IMR-90 (cell line): ENCODE data around the gene CDC45. TPM values are rescaled to one million over a fixed set of nuclear protein-coding genes. Genes with fewer than 3 reads are reported as not detected.

Source experiments
- ATAC-seq: fragments of 200-7000 bp; cut with Tn5 transposase; 2 replicates; pipeline ENCODE4 v1.9.1; 2020; ENCODE audit warnings: low read depth, mild to moderate bottlenecking, moderate library complexity
- BruUV-seq: library from RNA; stranded (reverse); fragments of 400-500 nt; replicated peaks from 2 replicates; lab custom pipeline; 2021; lab: Mats Ljungman, UMichigan
- CTCF ChIA-PET: fragments of 300-600 bp; formaldehyde crosslinking; extraction: SDS; loops from one replicate; lab custom pipeline; 2021; ENCODE audit warnings: antibody characterized with exemption; lab: Yijun Ruan, JAX
- POLR2A ChIA-PET: fragments of 300-600 bp; sonication (Branson Sonifier 250); formaldehyde crosslinking; loops from one replicate; lab custom pipeline; 2022; ENCODE audit warnings: antibody characterized with exemption; ENCODE audit not compliant: unreplicated experiment; lab: Charles Lee
- DNase-seq: peaks from one replicate; pipeline ENCODE4 v3.0.0; 2013
- H2AFZ ChIP-seq: replicated peaks from 2 replicates; pipeline ENCODE3; 2013; ENCODE audit warnings: low read length, mild to moderate bottlenecking; ENCODE audit not compliant: poor library complexity
- H2AK5ac ChIP-seq: 2 replicates; pipeline ENCODE4 v1.6.1; 2013; ENCODE audit warnings: low read depth, low read length, inconsistent platforms
- H2AK9ac ChIP-seq: replicated peaks from 2 replicates; pipeline ENCODE3; 2013; ENCODE audit warnings: mild to moderate bottlenecking, low read depth, low read length, moderate library complexity; ENCODE audit not compliant: poor library complexity
- H2BK120ac ChIP-seq: 2 replicates; pipeline ENCODE4 v1.6.1; 2013; ENCODE audit warnings: low read depth, low read length, inconsistent platforms
- H2BK15ac ChIP-seq: 3 replicates; pipeline ENCODE4 v1.6.1; 2013; ENCODE audit warnings: low read depth, low read length, inconsistent platforms
- H2BK20ac ChIP-seq: 2 replicates; pipeline ENCODE4 v1.6.1; 2013; ENCODE audit warnings: low read depth, mild to moderate bottlenecking, inconsistent platforms, low read length, moderate library complexity
- H2BK5ac ChIP-seq: 2 replicates; pipeline ENCODE4 v1.6.1; 2013; ENCODE audit warnings: mild to moderate bottlenecking, low read depth, low read length, inconsistent platforms; ENCODE audit not compliant: poor library complexity, severe bottlenecking
- H3K14ac ChIP-seq: replicated peaks from 2 replicates; pipeline ENCODE4 v1.6.1; 2013; ENCODE audit warnings: low read depth, low read length, inconsistent platforms
- H3K18ac ChIP-seq: 2 replicates; pipeline ENCODE4 v1.6.1; 2013; ENCODE audit warnings: low read depth, low read length, control low read depth
- H3K23ac ChIP-seq: 2 replicates; pipeline ENCODE4 v1.6.1; 2013; ENCODE audit warnings: low read depth, low read length, inconsistent platforms
- H3K27ac ChIP-seq: 2 replicates; pipeline ENCODE4 v1.5.1; 2013; ENCODE audit warnings: mild to moderate bottlenecking, control low read depth, low read length; ENCODE audit not compliant: insufficient read depth
- H3K27me3 ChIP-seq: 2 replicates; pipeline ENCODE4 v1.6.1; 2013; ENCODE audit warnings: low read length; ENCODE audit not compliant: control insufficient read depth, insufficient read depth
- H3K36me3 ChIP-seq: 2 replicates; pipeline ENCODE4 v1.6.1; 2013; ENCODE audit warnings: low read length, mixed read lengths; ENCODE audit not compliant: control insufficient read depth, insufficient read depth
- H3K4ac ChIP-seq: 2 replicates; pipeline ENCODE4 v1.6.1; 2013; ENCODE audit warnings: low read depth, low read length, inconsistent platforms
- H3K4me1 ChIP-seq: 2 replicates; pipeline ENCODE4 v1.6.1; 2013; ENCODE audit warnings: low read length, mixed read lengths; ENCODE audit not compliant: control insufficient read depth, insufficient read depth
- H3K4me2 ChIP-seq: 2 replicates; pipeline ENCODE4 v1.6.1; 2013; ENCODE audit warnings: low read depth, mild to moderate bottlenecking, control low read depth, low read length, moderate library complexity
- H3K4me3 ChIP-seq: 2 replicates; pipeline ENCODE4 v1.5.1; 2013; ENCODE audit warnings: low read depth, mild to moderate bottlenecking, control low read depth, low read length, moderate library complexity; ENCODE audit not compliant: insufficient read depth
- H3K56ac ChIP-seq: 2 replicates; pipeline ENCODE4 v1.6.1; 2013; ENCODE audit warnings: low read length, inconsistent platforms; ENCODE audit not compliant: insufficient read depth; ENCODE audit errors: extremely low read depth
- H3K79me1 ChIP-seq, 2 experiments: 2 replicates each; pipeline ENCODE4 v1.6.1; 2013; ENCODE audit warnings: low read length in 2 of 2, inconsistent platforms in 1 of 2, low read depth in 1 of 2
- H3K9ac ChIP-seq: 2 replicates; pipeline ENCODE4 v1.6.1; 2013; ENCODE audit warnings: low read depth, low read length, control low read depth
- H3K9me1 ChIP-seq: 2 replicates; pipeline ENCODE4 v1.6.1; 2013; ENCODE audit warnings: low read length, inconsistent platforms; ENCODE audit not compliant: insufficient read depth
- H3K9me3 ChIP-seq: 2 replicates; pipeline ENCODE4 v1.6.1; 2013; ENCODE audit warnings: low read length; ENCODE audit not compliant: control insufficient read depth, insufficient read depth
- H4K20me1 ChIP-seq: 2 replicates; pipeline ENCODE4 v1.6.1; 2013; ENCODE audit warnings: low read length, inconsistent platforms; ENCODE audit not compliant: insufficient read depth
- H4K5ac ChIP-seq: 2 replicates; pipeline ENCODE4 v1.6.1; 2013; ENCODE audit warnings: mild to moderate bottlenecking, low read depth, low read length, control low read depth
- H4K8ac ChIP-seq, 2 experiments: 2 replicates each; pipeline ENCODE4 v1.6.1; 2013; ENCODE audit warnings: low read depth in 2 of 2, low read length in 2 of 2, control low read depth in 1 of 2, inconsistent platforms in 1 of 2
- H4K91ac ChIP-seq: 2 replicates; pipeline ENCODE4 v1.6.1; 2013; ENCODE audit warnings: low read depth, low read length, inconsistent platforms; ENCODE audit not compliant: insufficient read depth
- BHLHE40 ChIP-seq: fragments of 150-350 bp; IDR thresholded peaks from 2 replicates; pipeline ENCODE4 v1.6.1; 2016; ENCODE audit warnings: mild to moderate bottlenecking, low read depth, low read length
- CEBPB ChIP-seq: IDR thresholded peaks from 2 replicates; pipeline ENCODE4 v1.6.1; 2012; ENCODE audit warnings: low read depth, low read length, improper control_type of control experiment
- CHD1 ChIP-seq: IDR thresholded peaks from 2 replicates; pipeline ENCODE4 v1.6.1; 2012; ENCODE audit warnings: low read depth, low read length, improper control_type of control experiment
- CTCF ChIP-seq: conservative IDR thresholded peaks from 2 replicates; pipeline ENCODE4 v1.5.1; 2012; ENCODE audit warnings: mild to moderate bottlenecking, low read depth, low read length, improper control_type of control experiment
- ELK1 ChIP-seq: fragments of 150-350 bp; IDR thresholded peaks from 2 replicates; pipeline ENCODE4 v1.6.1; 2016; ENCODE audit warnings: low read depth, mild to moderate bottlenecking, low read length, moderate library complexity, borderline replicate concordance
- FOS ChIP-seq: fragments of 150-350 bp; IDR thresholded peaks from 2 replicates; pipeline ENCODE4 v1.6.1; 2016; ENCODE audit warnings: low read depth, low read length
- MAFK ChIP-seq: IDR thresholded peaks from 2 replicates; pipeline ENCODE4 v1.6.1; 2012; ENCODE audit warnings: low read depth, low read length, improper control_type of control experiment
- MAZ ChIP-seq: IDR thresholded peaks from 2 replicates; pipeline ENCODE4 v1.6.1; 2012; ENCODE audit warnings: low read depth, mild to moderate bottlenecking, low read length, improper control_type of control experiment, moderate library complexity, borderline replicate concordance
- MXI1 ChIP-seq: IDR thresholded peaks from 2 replicates; pipeline ENCODE4 v1.6.1; 2012; ENCODE audit warnings: low read depth, mild to moderate bottlenecking, low read length, moderate library complexity, borderline replicate concordance
- NFE2L2 ChIP-seq: fragments of 150-350 bp; IDR thresholded peaks from 2 replicates; pipeline ENCODE4 v1.6.1; 2016; ENCODE audit warnings: low read depth, mild to moderate bottlenecking, low read length
- POLR2A ChIP-seq: IDR thresholded peaks from 2 replicates; pipeline ENCODE4 v1.6.1; 2012; ENCODE audit warnings: mild to moderate bottlenecking, low read depth, low read length
- RAD21 ChIP-seq: IDR thresholded peaks from 2 replicates; pipeline ENCODE4 v1.6.1; 2012; ENCODE audit warnings: low read length, improper control_type of control experiment
- RCOR1 ChIP-seq: IDR thresholded peaks from 2 replicates; pipeline ENCODE4 v1.6.1; 2012; ENCODE audit warnings: mild to moderate bottlenecking, low read length, improper control_type of control experiment; ENCODE audit not compliant: insufficient replicate concordance
- RFX5 ChIP-seq: IDR thresholded peaks from 2 replicates; pipeline ENCODE4 v1.8.0; 2012; ENCODE audit warnings: low read depth, mild to moderate bottlenecking, low read length, moderate library complexity
- SMC3 ChIP-seq: fragments of 150-350 bp; IDR thresholded peaks from 2 replicates; pipeline ENCODE4 v1.6.1; 2016; ENCODE audit warnings: low read depth, mild to moderate bottlenecking, antibody characterized with exemption, low read length, moderate library complexity
- USF2 ChIP-seq: fragments of 150-350 bp; IDR thresholded peaks from 2 replicates; pipeline ENCODE4 v1.6.1; 2017; ENCODE audit warnings: mild to moderate bottlenecking, antibody characterized with exemption, low read length, low read depth
- WGBS, 2 experiments: methylation state at CpG; one replicate each; pipeline versions ENCODE4 v1.1.5 to v1.1.7; 2013; ENCODE audit warnings: missing lambda C conversion rate in 2 of 2; ENCODE audit not compliant: insufficient read length in 1 of 2; ENCODE audit errors: extremely low coverage in 2 of 2; 5-methylcytosine and 5-hydroxymethylcytosine counted together
- dilution Hi-C: fragments of 300-500 bp; cut with HindIII; formaldehyde crosslinking; loops from one replicate; pipeline ENCODE4 v1.14.3; 2018; ENCODE audit warnings: low sequenced_read_pairs; ENCODE audit not compliant: unreplicated experiment
- in situ Hi-C: fragments of 300-500 bp; cut with MboI; formaldehyde crosslinking; loops from 3 replicates; pipeline ENCODE4 v1.14.3; 2019; ENCODE audit warnings: low sequenced_read_pairs, inconsistent platforms, mixed read lengths
- intact Hi-C: fragments of 100-400 bp; cut with micrococcal nuclease; formaldehyde crosslinking; loops from 2 replicates; pipeline ENCODE4 v1.10.0; 2022
- polyA plus RNA-seq, 3 experiments: library from polyadenylated mRNA; depleted of rRNA; stranded (reverse); fragments of >200 nt; gene quantifications; 2 replicates each; pipeline ENCODE4 v1.2.3, GENCODE V29; 2012; ENCODE audit warnings: low replicate concordance in 1 of 3
- total RNA-seq: library from RNA; depleted of rRNA; stranded (reverse); fragments of >200 nt; gene quantifications from 2 replicates; pipeline ENCODE4 v1.2.3, GENCODE V29; 2012

CDC45 gene
- total and polyA plus RNA-seq, 2 of the 4 experiments (the other 2 are of a cell fraction): 22.7 to 44.6 TPM

- intact Hi-C loops (no loop called here), in situ Hi-C loops (no loop called here), dilution Hi-C loops (no loop called here)
- TF ChIP-seq RCOR1: no peak
- TF ChIP-seq MAZ: no peak
- TF ChIP-seq SMC3: no peak
- TF ChIP-seq CEBPB: no peak
- TF ChIP-seq MAFK: no peak
- no peak for TF ChIP-seq RFX5
- TF ChIP-seq FOS: no peak
- TF ChIP-seq CTCF: no peak
- TF ChIP-seq MXI1: no peak
- no peak for TF ChIP-seq NFE2L2
- no peak for TF ChIP-seq CHD1
- no peak for TF ChIP-seq BHLHE40
- no peak for TF ChIP-seq USF2
- TF ChIP-seq POLR2A: no peak
- TF ChIP-seq RAD21: no peak
- TF ChIP-seq ELK1: no peak
- no peak overlapping the region for H3K18ac ChIP-seq
- ChIA-PET CTCF (interaction anchor here (0.7 kb wide), 1 partner anchor 18 kb away, joined by 4 read pairs; no protein-coding TSS in a partner anchor), POLR2A (no interaction called here)
- H3K36me3 ChIP-seq: no peaks in the 10 kb centered on the region
- H3K4me3 ChIP-seq: no peak overlapping the region
- H2BK15ac ChIP-seq: no peak overlapping the region
- H4K91ac ChIP-seq: no peak overlapping the region
- ATAC-seq: no peak
- H4K5ac ChIP-seq: no peak overlapping the region
- no peak for DNase-seq
- H3K56ac ChIP-seq: no peak overlapping the region
- H3K79me1 ChIP-seq: no peaks in the 10 kb centered on the region
- H3K9me3 ChIP-seq: no peaks in the 10 kb centered on the region
- H2AK9ac ChIP-seq: no peak overlapping the region
- H3K27me3 ChIP-seq: peaks cover 12% of the 10 kb centered on the region
- no peak overlapping the region for H3K4ac ChIP-seq
- no CpG with 5 or more reads among the region's 9 CpGs for WGBS, 2 experiments
- no peak overlapping the region for H3K14ac ChIP-seq
- H3K23ac ChIP-seq: no peak overlapping the region
- no TSS peak for BruUV-seq
- H2AFZ ChIP-seq: no peak overlapping the region
- no peak overlapping the region for H4K8ac ChIP-seq
- no peak overlapping the region for H2BK20ac ChIP-seq
- H2BK120ac ChIP-seq: no peak overlapping the region
- no peak overlapping the region for H2BK5ac ChIP-seq
- no peak overlapping the region for H3K27ac ChIP-seq
- no peak overlapping the region for H3K4me2 ChIP-seq
- no peak overlapping the region for H3K9ac ChIP-seq
- H3K9me1 ChIP-seq: no peaks in the 10 kb centered on the region
- H3K4me1 ChIP-seq: no peaks in the 10 kb centered on the region
- no peaks in the 10 kb centered on the region for H4K20me1 ChIP-seq
- H2AK5ac ChIP-seq: no peak overlapping the region
These were observed 56.8 kb downstream of the CDC45 start for GRCh38 chr22:19536564-19536963.
